Smooth muscle cell (in vitro differentiated cells): ENCODE measurements around the gene AGO3. TPM values are rescaled to one million over a fixed set of nuclear protein-coding genes. Genes with fewer than 3 reads are reported as not detected.
"Not testable (repeated sequence)": the region's sequence is repeated elsewhere in the genome, so short reads cannot be mapped to it uniquely, and the experiment has no call there.

Experiments used
- DNase-seq: peaks from one replicate; lab custom pipeline; 2025; ENCODE audit not compliant: unreplicated experiment; lab: John Stamatoyannopoulos, UW
- H2AFZ ChIP-seq: fragments of 200-600 bp; sonication (generic); 2 replicates; pipeline ENCODE4 v1.6.0; 2016; ENCODE audit warnings: antibody characterized with exemption, low read depth, mild to moderate bottlenecking
- H3F3A ChIP-seq: fragments of 200-600 bp; sonication (generic); 2 replicates; pipeline ENCODE4 v1.6.0; 2017; ENCODE audit warnings: antibody characterized with exemption, low read depth
- H3K27ac ChIP-seq: fragments of 200-600 bp; sonication (generic); 2 replicates; pipeline ENCODE4 v1.5.1; 2016; ENCODE audit warnings: low read depth, mild to moderate bottlenecking
- H3K27me3 ChIP-seq: fragments of 200-600 bp; sonication (generic); 2 replicates; pipeline ENCODE4 v1.6.1; 2016; ENCODE audit warnings: low read depth, mild to moderate bottlenecking
- H3K36me3 ChIP-seq: fragments of 200-600 bp; sonication (generic); 2 replicates; pipeline ENCODE4 v1.5.1; 2016; ENCODE audit warnings: low read depth
- H3K4me1 ChIP-seq: fragments of 200-600 bp; sonication (generic); 2 replicates; pipeline ENCODE4 v1.5.1; 2016; ENCODE audit warnings: low read depth
- H3K4me2 ChIP-seq: fragments of 200-600 bp; sonication (generic); 2 replicates; pipeline ENCODE4 v1.6.0; 2016; ENCODE audit warnings: mild to moderate bottlenecking
- H3K4me3 ChIP-seq: fragments of 200-600 bp; sonication (generic); 2 replicates; pipeline ENCODE4 v1.5.1; 2016; ENCODE audit warnings: mild to moderate bottlenecking
- H3K79me2 ChIP-seq: fragments of 200-600 bp; sonication (generic); 2 replicates; pipeline ENCODE4 v1.6.0; 2016; ENCODE audit warnings: low read depth, mild to moderate bottlenecking
- H3K9ac ChIP-seq: fragments of 200-600 bp; sonication (generic); 2 replicates; pipeline ENCODE4 v1.6.0; 2016; ENCODE audit warnings: low read depth
- H3K9me3 ChIP-seq: fragments of 200-600 bp; sonication (generic); replicated peaks from 2 replicates; pipeline ENCODE4 v1.5.1; 2016; ENCODE audit warnings: low read depth
- H4K20me1 ChIP-seq: fragments of 200-600 bp; sonication (generic); 2 replicates; pipeline ENCODE4 v1.6.0; 2016; ENCODE audit warnings: low read depth
- CTCF ChIP-seq: fragments of 200-600 bp; sonication (generic); IDR thresholded peaks from 2 replicates; pipeline ENCODE4 v1.5.1; 2017; ENCODE audit warnings: borderline replicate concordance, mild to moderate bottlenecking, antibody characterized with exemption; ENCODE audit not compliant: insufficient read depth, poor library complexity, severe bottlenecking
- WGBS: methylation state at CpG from one replicate; pipeline ENCODE4 v1.1.7; 2016; ENCODE audit warnings: low lambda C conversion rate; 5-methylcytosine and 5-hydroxymethylcytosine counted together
- polyA plus RNA-seq: library from polyadenylated mRNA; unstranded; fragments of >200 nt; fragmentation: Nextera tagmentation; extraction: Ambion mirVana; gene quantifications from 2 replicates; pipeline ENCODE4 v1.2.1, GENCODE V29; 2016
- total RNA-seq: library from RNA; depleted of rRNA; stranded (reverse); fragments of >200 nt; gene quantifications from 2 replicates; pipeline ENCODE4 v1.2.3, GENCODE V29; 2014

The AGO3 gene
- total and polyA plus RNA-seq, 2 experiments from 2014 or later, result 14.3 to 31.6 TPM

GRCh38 chr1:36008546-36009197 is 77.8 kb downstream of the AGO3 start:
- Histone ChIP-seq H3K79me2 (no peaks in the 10 kb centered on the region), H3K4me1 (no peaks in the 10 kb centered on the region), H3F3A (no peaks in the 10 kb centered on the region), H2AFZ (no peak overlapping the region), H3K27ac (peak overlapping the region; percentile 66), H3K9ac (no peak overlapping the region), H3K4me2 (no peak overlapping the region), H4K20me1 (no peaks in the 10 kb centered on the region), H3K27me3 (no peaks in the 10 kb centered on the region), H3K9me3 (no peaks in the 10 kb centered on the region), H3K36me3 (peaks cover 11% of the 10 kb centered on the region), H3K4me3 (no peak overlapping the region)
- 57% methylated on average over 9 of the region's 9 CpGs for WGBS
- DNase-seq, result no peak
- no peak for TF ChIP-seq CTCF

DNA sequence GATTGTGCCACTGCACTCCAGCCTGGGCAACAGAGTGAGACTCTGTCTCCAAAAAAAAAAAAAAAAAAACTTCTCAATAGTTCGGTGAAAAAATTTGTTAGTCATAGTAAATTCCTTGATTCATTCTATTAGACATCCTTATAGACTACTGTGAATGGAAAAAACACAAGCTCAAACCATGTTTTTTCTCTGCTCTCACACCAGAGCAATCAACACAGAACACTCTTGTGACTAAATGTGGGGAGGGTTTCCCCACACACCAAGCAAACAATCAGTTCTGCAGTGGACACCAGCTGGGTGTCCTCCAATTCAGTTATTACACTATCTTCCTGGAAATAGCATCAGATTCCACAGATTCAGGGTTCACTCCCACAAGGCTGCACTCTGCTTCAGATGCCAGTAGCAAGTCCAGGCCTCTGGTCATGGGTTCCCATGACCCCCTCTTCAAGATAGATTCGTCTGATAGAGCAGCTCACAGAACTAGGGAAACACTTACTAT is 83.9 kb downstream of the AGO3 start:
- TF ChIP-seq CTCF, result no peak
- Histone ChIP-seq H3K4me2 (no peak overlapping the region), H3K4me3 (no peak overlapping the region), H3K27me3 (no peaks in the 10 kb centered on the region), H3K79me2 (no peaks in the 10 kb centered on the region), H3K9me3 (no peaks in the 10 kb centered on the region), H3K4me1 (no peaks in the 10 kb centered on the region), H3F3A (no peaks in the 10 kb centered on the region), H4K20me1 (no peaks in the 10 kb centered on the region), H3K36me3 (peaks cover 10% of the 10 kb centered on the region), H3K27ac (no peak overlapping the region), H2AFZ (no peak overlapping the region), H3K9ac (no peak overlapping the region)
- no peak for DNase-seq
- 97% methylated on average over 2 of the region's 2 CpGs for WGBS

DNA sequence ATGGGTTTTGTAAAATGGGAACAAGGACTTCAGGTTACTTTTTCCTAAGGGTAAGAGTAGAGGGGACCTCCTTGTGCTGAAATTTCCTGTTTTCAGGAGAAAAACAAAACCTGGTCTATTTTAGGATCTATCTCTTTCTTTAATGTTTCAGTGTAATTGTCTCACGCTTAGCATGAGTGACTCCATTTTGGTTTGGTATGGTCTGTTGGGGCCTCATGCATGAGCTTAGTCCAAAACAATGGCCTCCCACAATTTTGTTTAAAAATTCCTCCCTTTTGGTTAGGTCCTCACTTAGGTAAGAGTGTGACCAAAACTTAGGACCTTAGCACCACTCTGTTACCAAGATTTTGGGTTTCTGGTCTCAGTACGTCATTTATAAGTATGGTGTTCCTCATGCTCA is 85.8 kb downstream of the AGO3 start:
- Histone ChIP-seq H2AFZ (no peak overlapping the region), H3K9me3 (no peaks in the 10 kb centered on the region), H3K27me3 (no peaks in the 10 kb centered on the region), H3K9ac (no peak overlapping the region), H3K27ac (no peak overlapping the region), H3K4me1 (no peaks in the 10 kb centered on the region), H3K36me3 (peaks cover 10% of the 10 kb centered on the region), H3K4me3 (no peak overlapping the region), H3K4me2 (no peak overlapping the region), H3K79me2 (no peaks in the 10 kb centered on the region), H3F3A (no peaks in the 10 kb centered on the region), H4K20me1 (no peaks in the 10 kb centered on the region)
- DNase-seq, result no peak
- WGBS, result 100% methylated on average over 2 of the region's 2 CpGs
- TF ChIP-seq CTCF, result no peak

DNA sequence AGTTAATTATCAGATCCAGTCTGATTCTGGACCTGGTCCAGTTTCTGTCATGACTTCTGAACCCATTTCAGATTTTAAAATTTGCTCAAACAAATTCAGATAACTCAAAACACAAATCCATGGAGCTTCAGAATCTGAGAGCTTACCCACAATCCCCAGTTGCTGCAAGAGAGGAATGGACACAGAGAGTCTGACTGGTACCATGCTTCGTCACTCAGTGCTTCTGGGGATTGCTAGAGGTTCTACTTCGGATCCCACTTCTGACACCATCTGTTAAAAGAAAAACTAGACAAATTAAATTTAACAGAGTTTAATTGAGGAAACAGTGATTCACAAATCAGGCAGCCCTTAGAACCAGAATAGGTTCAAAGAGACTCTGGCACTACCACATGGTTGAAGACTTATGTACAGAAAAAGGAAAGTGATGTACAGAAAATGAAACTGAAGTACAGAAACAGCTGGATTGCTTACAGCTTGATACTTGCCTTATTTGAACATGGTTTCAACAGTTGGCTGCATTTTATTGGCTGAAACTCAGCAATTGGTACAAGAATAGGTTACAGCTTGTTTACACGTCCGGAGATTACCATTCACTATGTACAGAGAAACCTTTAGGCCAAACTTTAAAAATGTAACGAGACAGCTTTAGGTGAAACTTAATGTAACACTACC is 92.3 kb downstream of the AGO3 start:
- Histone ChIP-seq H3K4me1 (no peaks in the 10 kb centered on the region), H3F3A (no peaks in the 10 kb centered on the region), H3K4me3 (no peak overlapping the region), H3K4me2 (no peak overlapping the region), H3K9ac (no peak overlapping the region), H3K9me3 (no peaks in the 10 kb centered on the region), H3K27ac (no peak overlapping the region), H3K36me3 (peaks cover 23% of the 10 kb centered on the region), H3K27me3 (no peaks in the 10 kb centered on the region), H4K20me1 (no peaks in the 10 kb centered on the region), H2AFZ (no peak overlapping the region), H3K79me2 (no peaks in the 10 kb centered on the region)
- 98% methylated on average over 5 of the region's 5 CpGs for WGBS
- no peak for TF ChIP-seq CTCF
- DNase-seq, result no peak

GRCh38 chr1:36024024-36024423 is 93.1 kb downstream of the AGO3 start:
- DNase-seq, H3K4me1 ChIP-seq, H2AFZ ChIP-seq, H3K79me2 ChIP-seq, H3K9ac ChIP-seq, H3F3A ChIP-seq, H3K9me3 ChIP-seq, H3K27me3 ChIP-seq, H3K4me3 ChIP-seq, H4K20me1 ChIP-seq, H3K27ac ChIP-seq, H3K4me2 ChIP-seq: not testable (repeated sequence)
- WGBS, result 97% methylated on average over 3 of the region's 3 CpGs
- peaks cover 27% of the 10 kb centered on the region for H3K36me3 ChIP-seq
